GM23338 (cell line): ENCODE measurements around the gene SNRPD3. TPM values are rescaled to one million over a fixed set of nuclear protein-coding genes. Genes with fewer than 3 reads are reported as not detected.

ENCODE experiments used
- ATAC-seq: fragments of 200-7000 bp; cut with Tn5 transposase; 3 replicates; pipeline ENCODE4 v1.9.1; 2020
- DNase-seq: peaks from one replicate; pipeline ENCODE4 v3.0.0-alpha.2; 2015; ENCODE audit warnings: low spot score
- H2AFZ ChIP-seq: fragments of 200-600 bp; sonication (generic); 2 replicates; pipeline ENCODE4 v1.8.0; 2016; ENCODE audit warnings: antibody characterized with exemption, mild to moderate bottlenecking, moderate library complexity
- H3F3A ChIP-seq: fragments of 200-600 bp; sonication (generic); replicated peaks from 2 replicates; pipeline ENCODE4 v1.8.0; 2017; ENCODE audit warnings: antibody characterized with exemption, mixed run types, low read depth
- H3K27ac ChIP-seq: fragments of 200-600 bp; sonication (generic); 2 replicates; pipeline ENCODE4 v1.6.1; 2016; ENCODE audit warnings: low read depth
- H3K27me3 ChIP-seq: fragments of 200-600 bp; sonication (generic); 2 replicates; pipeline ENCODE4 v1.8.0; 2016; ENCODE audit warnings: mild to moderate bottlenecking, mixed run types, moderate library complexity; ENCODE audit not compliant: insufficient read depth
- H3K36me3 ChIP-seq: fragments of 200-600 bp; sonication (generic); 2 replicates; pipeline ENCODE4 v1.8.0; 2016; ENCODE audit warnings: mild to moderate bottlenecking; ENCODE audit not compliant: insufficient read depth
- H3K4me1 ChIP-seq: fragments of 200-600 bp; sonication (generic); 2 replicates; pipeline ENCODE4 v1.8.0; 2016; ENCODE audit warnings: mild to moderate bottlenecking, moderate library complexity; ENCODE audit not compliant: insufficient read depth
- H3K4me2 ChIP-seq: fragments of 200-600 bp; sonication (generic); 2 replicates; pipeline ENCODE4 v1.7.1; 2017; ENCODE audit warnings: mixed run types
- H3K4me3 ChIP-seq: fragments of 200-600 bp; sonication (generic); 2 replicates; pipeline ENCODE4 v1.6.1; 2016; ENCODE audit warnings: mixed run types
- H3K79me2 ChIP-seq: fragments of 200-600 bp; sonication (generic); replicated peaks from 2 replicates; pipeline ENCODE4 v1.8.0; 2017; ENCODE audit warnings: mild to moderate bottlenecking; ENCODE audit not compliant: insufficient read depth
- H3K9me2 ChIP-seq: fragments of 200-600 bp; sonication (generic); 2 replicates; pipeline ENCODE4 v1.8.0; 2017; ENCODE audit not compliant: insufficient read depth
- H4K20me1 ChIP-seq: fragments of 200-600 bp; sonication (generic); replicated peaks from 2 replicates; pipeline ENCODE4 v1.8.0; 2017; ENCODE audit warnings: mild to moderate bottlenecking; ENCODE audit not compliant: insufficient read depth
- H3K27ac Mint-ChIP-seq: 2 replicates; pipeline ENCODE4 v1.8.0; 2020; ENCODE audit warnings: inconsistent platforms, mild to moderate bottlenecking, moderate library complexity, mixed read lengths
- H3K27me3 Mint-ChIP-seq: 3 replicates; pipeline ENCODE4 v1.8.0; 2022; ENCODE audit warnings: low read depth, mild to moderate bottlenecking, moderate library complexity, mixed read lengths, inconsistent platforms; ENCODE audit not compliant: insufficient read depth, poor library complexity
- H3K36me3 Mint-ChIP-seq: 3 replicates; pipeline ENCODE4 v1.8.0; 2021; ENCODE audit warnings: low read depth, mild to moderate bottlenecking, inconsistent platforms, moderate library complexity, mixed read lengths
- H3K4me1 Mint-ChIP-seq: 3 replicates; pipeline ENCODE4 v1.8.0; 2020; ENCODE audit warnings: mild to moderate bottlenecking, inconsistent platforms, mixed read lengths
- H3K4me3 Mint-ChIP-seq: 3 replicates; pipeline ENCODE4 v1.8.0; 2021; ENCODE audit warnings: moderate library complexity, mild to moderate bottlenecking, inconsistent platforms, mixed read lengths
- H3K9me3 Mint-ChIP-seq: 3 replicates; pipeline ENCODE4 v1.8.0; 2020; ENCODE audit warnings: moderate library complexity, mild to moderate bottlenecking, inconsistent platforms, mixed read lengths
- EZH2 ChIP-seq: fragments of 200-600 bp; sonication (generic); IDR thresholded peaks from one replicate; pipeline ENCODE4 v1.8.0; 2017; ENCODE audit warnings: antibody characterized with exemption, mild to moderate bottlenecking, low read depth; ENCODE audit not compliant: unreplicated experiment
- EZH2phosphoT487 ChIP-seq: fragments of 200-600 bp; sonication (generic); IDR thresholded peaks from one replicate; pipeline ENCODE4 v1.8.1; 2018; ENCODE audit warnings: antibody characterized with exemption; ENCODE audit not compliant: unreplicated experiment
- JUNB ChIP-seq: IDR thresholded peaks from one replicate; pipeline ENCODE4 v1.6.1; 2016; ENCODE audit warnings: antibody characterized with exemption; ENCODE audit not compliant: unreplicated experiment
- POLR2AphosphoS5 ChIP-seq: IDR thresholded peaks from 2 replicates; pipeline ENCODE4 v1.6.1; 2016; ENCODE audit warnings: antibody characterized with exemption, low read depth
- REST ChIP-seq: IDR thresholded peaks from one replicate; pipeline ENCODE4 v1.6.1; 2018; ENCODE audit warnings: antibody characterized with exemption; ENCODE audit not compliant: unreplicated experiment
- STAT1 ChIP-seq: IDR thresholded peaks from one replicate; pipeline ENCODE4 v1.6.1; 2016; ENCODE audit warnings: antibody characterized with exemption; ENCODE audit not compliant: unreplicated experiment
- ZNF114 ChIP-seq: fragments of 250-450 bp; sonication (Bioruptor Pico); IDR thresholded peaks from 2 replicates; pipeline ENCODE4 v1.5.0; 2020; ENCODE audit warnings: mild to moderate bottlenecking, moderate library complexity
- ZNF331 ChIP-seq: fragments of 250-450 bp; sonication (Bioruptor Pico); IDR thresholded peaks from 2 replicates; pipeline ENCODE4 v1.5.0; 2020; ENCODE audit warnings: low read depth, mild to moderate bottlenecking, moderate library complexity
- ZNF462 ChIP-seq: fragments of 250-450 bp; sonication (Bioruptor Pico); IDR thresholded peaks from 2 replicates; pipeline ENCODE4 v1.5.0; 2020; ENCODE audit warnings: mild to moderate bottlenecking, moderate library complexity
- polyA plus RNA-seq: library from polyadenylated mRNA; unstranded; fragments of >200 nt; fragmentation: Nextera tagmentation; extraction: Ambion mirVana; gene quantifications from 2 replicates; pipeline ENCODE4 v1.2.1, GENCODE V29; 2016
- total RNA-seq: library from RNA; depleted of rRNA; stranded (reverse); fragments of >200 nt; shearing (Covaris generic); gene quantifications from 2 replicates; pipeline ENCODE4 v1.2.3, GENCODE V29; 2014

SNRPD3 gene
- total and polyA plus RNA-seq, 2 experiments from 2014 or later = 314 to 375 TPM

GRCh38 chr22:24571266-24571665, 15.5 kb downstream of the SNRPD3 start:
- no peak overlapping the region for H3K4me3 ChIP-seq
- H3K27ac Mint-ChIP-seq = no peak overlapping the region
- H3K4me1 ChIP-seq = no peaks in the 10 kb centered on the region
- no peak overlapping the region for H3K4me2 ChIP-seq
- H3K27me3 ChIP-seq = no peaks in the 10 kb centered on the region
- DNase-seq (no peak), ATAC-seq (no peak)
- peaks cover 6% of the 10 kb centered on the region for H3K27me3 Mint-ChIP-seq
- H3F3A ChIP-seq = peaks cover 15% of the 10 kb centered on the region; the same call in 1 of the 2 replicates
- H3K27ac ChIP-seq = no peak overlapping the region
- peaks cover 54% of the 10 kb centered on the region for H3K36me3 ChIP-seq
- peaks cover 25% of the 10 kb centered on the region; the same call in 1 of the 2 replicates for H4K20me1 ChIP-seq
- H3K9me3 Mint-ChIP-seq = no peaks in the 10 kb centered on the region
- H3K4me1 Mint-ChIP-seq = no peaks in the 10 kb centered on the region
- H3K4me3 Mint-ChIP-seq = no peak overlapping the region
- no peaks in the 10 kb centered on the region for H3K9me2 ChIP-seq
- H3K79me2 ChIP-seq = peaks cover 24% of the 10 kb centered on the region
- TF ChIP-seq STAT1 = no peak
- no peak for TF ChIP-seq REST
- peaks cover 73% of the 10 kb centered on the region for H3K36me3 Mint-ChIP-seq
- H2AFZ ChIP-seq = no peak overlapping the region

GRCh38 chr22:24576778-24577177, 21.0 kb downstream of the SNRPD3 start:
- Histone ChIP-seq H3K79me2 (no peaks in the 10 kb centered on the region), H3K4me3 (no peak overlapping the region), H3K4me2 (no peak overlapping the region), H3K27ac (no peak overlapping the region), H4K20me1 (peaks cover 20% of the 10 kb centered on the region), H3K36me3 (peaks cover 25% of the 10 kb centered on the region), H3K27me3 (no peaks in the 10 kb centered on the region), H3K9me2 (no peaks in the 10 kb centered on the region), H2AFZ (no peak overlapping the region), H3F3A (peaks cover 22% of the 10 kb centered on the region; the same call in 1 of the 2 replicates), H3K4me1 (no peaks in the 10 kb centered on the region)
- Mint-ChIP-seq H3K9me3 (no peaks in the 10 kb centered on the region), H3K27ac (no peak overlapping the region), H3K4me3 (no peak overlapping the region), H3K36me3 (peaks cover 40% of the 10 kb centered on the region), H3K4me1 (no peaks in the 10 kb centered on the region), H3K27me3 (peaks cover 8% of the 10 kb centered on the region)
- ATAC-seq = no peak
- no peak for DNase-seq
- no peak for TF ChIP-seq EZH2phosphoT487
- TF ChIP-seq POLR2AphosphoS5 = no peak
- no peak for TF ChIP-seq JUNB
- no peak for TF ChIP-seq ZNF114 (CRISPR knock-in tag)
- no peak for TF ChIP-seq ZNF462 (CRISPR knock-in tag)
- no peak for TF ChIP-seq REST
- TF ChIP-seq ZNF331 = no peak
- no peak for TF ChIP-seq EZH2
